ENCODE results near the gene PDGFC. TPM values are rescaled to one million over a fixed set of nuclear protein-coding genes. Genes with fewer than 3 reads are reported as not detected.

PDGFC gene
- total and polyA plus RNA-seq, 2 experiments from 2014 or later, result 35.5 to 63.3 TPM

DNA sequence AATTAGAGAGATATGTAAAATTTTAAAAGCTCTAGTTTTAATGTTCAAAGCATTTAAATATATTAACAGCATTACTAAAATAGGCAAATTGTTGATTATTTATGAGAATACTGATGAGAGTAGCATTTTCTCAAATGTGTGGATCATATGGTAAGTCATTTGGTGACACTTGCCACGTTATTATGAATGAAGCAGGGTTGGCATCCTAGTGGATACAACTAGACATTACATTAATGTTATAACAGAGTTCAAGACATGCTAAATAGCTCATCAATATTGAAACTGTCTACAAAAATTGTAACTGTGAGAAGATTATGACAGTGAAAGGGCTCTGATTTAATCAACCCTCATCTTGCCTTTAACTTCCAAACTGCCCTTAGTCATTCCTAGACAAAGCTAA lies 171.1 kb downstream of the PDGFC start:
- Histone ChIP-seq H3K9me2 (replicated peaks; ENCODE audit: insufficient read depth) (no peaks in the 10 kb centered on the region), H3K4me2 (no peak overlapping the region), H3K36me3 (replicated peaks; ENCODE audit: insufficient read depth, low read depth) (no peaks in the 10 kb centered on the region), H3K4me3 (no peak overlapping the region), H3K79me2 (no peaks in the 10 kb centered on the region), H3K27me3 (no peaks in the 10 kb centered on the region), H2AFZ (no peak overlapping the region), H3K9me3 (ENCODE audit: low read depth) (no peaks in the 10 kb centered on the region), H4K20me1 (ENCODE audit: insufficient read depth, poor library complexity, severe bottlenecking) (no peaks in the 10 kb centered on the region), H3K27ac (no peak overlapping the region), H3K4me1 (ENCODE audit: insufficient read depth) (no peaks in the 10 kb centered on the region)
- TF ChIP-seq EZH2 (IDR thresholded peaks at IDR 0.05; ENCODE audit: borderline replicate concordance) (no peak), EZH2phosphoT487 (IDR thresholded peaks at IDR 0.05; ENCODE audit: low read depth, severe bottlenecking, unreplicated experiment) (no peak)
- TF ChIP-seq, protein P1, sequence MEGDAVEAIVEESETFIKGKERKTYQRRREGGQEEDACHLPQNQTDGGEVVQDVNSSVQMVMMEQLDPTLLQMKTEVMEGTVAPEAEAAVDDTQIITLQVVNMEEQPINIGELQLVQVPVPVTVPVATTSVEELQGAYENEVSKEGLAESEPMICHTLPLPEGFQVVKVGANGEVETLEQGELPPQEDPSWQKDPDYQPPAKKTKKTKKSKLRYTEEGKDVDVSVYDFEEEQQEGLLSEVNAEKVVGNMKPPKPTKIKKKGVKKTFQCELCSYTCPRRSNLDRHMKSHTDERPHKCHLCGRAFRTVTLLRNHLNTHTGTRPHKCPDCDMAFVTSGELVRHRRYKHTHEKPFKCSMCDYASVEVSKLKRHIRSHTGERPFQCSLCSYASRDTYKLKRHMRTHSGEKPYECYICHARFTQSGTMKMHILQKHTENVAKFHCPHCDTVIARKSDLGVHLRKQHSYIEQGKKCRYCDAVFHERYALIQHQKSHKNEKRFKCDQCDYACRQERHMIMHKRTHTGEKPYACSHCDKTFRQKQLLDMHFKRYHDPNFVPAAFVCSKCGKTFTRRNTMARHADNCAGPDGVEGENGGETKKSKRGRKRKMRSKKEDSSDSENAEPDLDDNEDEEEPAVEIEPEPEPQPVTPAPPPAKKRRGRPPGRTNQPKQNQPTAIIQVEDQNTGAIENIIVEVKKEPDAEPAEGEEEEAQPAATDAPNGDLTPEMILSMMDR (IDR thresholded peaks at IDR 0.05; ENCODE audit: poor library complexity), result no peak
- WGBS (ENCODE audit: low lambda C conversion rate, missing lambda C conversion rate), result 92% methylated on average over 1 of the region's 1 CpG
- DNase-seq (ENCODE audit: low spot score), result no peak

DNA sequence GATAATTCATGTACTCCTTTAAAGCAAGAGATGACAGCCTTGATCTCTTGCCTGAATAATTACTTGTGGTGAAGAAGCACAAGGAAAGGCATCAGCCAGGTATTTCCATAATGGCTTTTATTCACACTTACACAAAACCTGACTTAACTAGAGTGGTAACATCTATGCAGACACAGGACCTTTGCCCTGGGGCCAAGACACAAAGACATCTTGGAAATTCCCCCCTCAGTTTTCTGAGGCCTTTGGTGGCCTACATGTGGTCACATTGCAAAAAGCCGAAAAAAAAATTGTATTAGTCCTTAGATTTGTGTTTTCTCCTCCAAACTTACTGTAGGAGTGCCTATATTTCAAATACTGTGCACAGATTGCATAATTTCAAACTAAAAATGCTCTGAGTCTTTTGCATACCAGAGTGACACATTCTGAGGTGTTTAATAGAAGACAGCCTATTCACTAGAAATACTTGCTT lies 172.4 kb downstream of the PDGFC start:
- Histone ChIP-seq H3K79me2 (no peaks in the 10 kb centered on the region), H3K9me3 (ENCODE audit: low read depth) (no peaks in the 10 kb centered on the region), H3K36me3 (replicated peaks; ENCODE audit: insufficient read depth, low read depth) (no peaks in the 10 kb centered on the region), H3K27ac (no peak overlapping the region), H2AFZ (no peak overlapping the region), H3K4me1 (ENCODE audit: insufficient read depth) (no peaks in the 10 kb centered on the region), H3K9me2 (replicated peaks; ENCODE audit: insufficient read depth) (no peaks in the 10 kb centered on the region), H4K20me1 (ENCODE audit: insufficient read depth, poor library complexity, severe bottlenecking) (no peaks in the 10 kb centered on the region), H3K27me3 (no peaks in the 10 kb centered on the region), H3K4me2 (no peak overlapping the region), H3K4me3 (no peak overlapping the region)
- DNase-seq (ENCODE audit: low spot score), result no peak
- WGBS (ENCODE audit: low lambda C conversion rate, missing lambda C conversion rate), result 93% methylated on average over 1 of the region's 1 CpG
- no peak for TF ChIP-seq EZH2 (IDR thresholded peaks at IDR 0.05; ENCODE audit: borderline replicate concordance)
- TF ChIP-seq, protein P1 (IDR thresholded peaks at IDR 0.05; ENCODE audit: poor library complexity), result no peak

DNA sequence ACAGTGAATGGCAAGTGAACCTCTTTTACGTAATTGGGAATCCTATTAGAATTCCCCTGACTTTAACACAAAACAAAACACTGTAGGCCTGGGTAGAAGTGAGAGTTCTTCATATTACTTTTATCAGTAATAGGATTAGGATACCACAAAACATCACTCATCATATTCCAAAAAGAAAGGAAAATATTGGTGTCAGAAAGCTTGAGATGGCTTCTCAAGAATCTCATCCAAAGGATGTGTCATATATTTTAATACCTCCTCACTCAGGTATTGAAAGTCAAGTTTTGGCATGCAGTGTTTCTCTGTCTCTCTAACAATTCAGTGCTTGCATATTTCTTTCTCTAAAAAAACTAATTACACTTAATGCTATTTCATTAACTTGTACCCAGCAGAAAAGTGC lies 173.2 kb downstream of the PDGFC start:
- no peak for DNase-seq (ENCODE audit: low spot score)
- Histone ChIP-seq H3K27me3 (no peaks in the 10 kb centered on the region), H3K9me3 (ENCODE audit: low read depth) (no peaks in the 10 kb centered on the region), H3K36me3 (replicated peaks; ENCODE audit: insufficient read depth, low read depth) (no peaks in the 10 kb centered on the region), H3K9me2 (replicated peaks; ENCODE audit: insufficient read depth) (no peaks in the 10 kb centered on the region), H4K20me1 (ENCODE audit: insufficient read depth, poor library complexity, severe bottlenecking) (no peaks in the 10 kb centered on the region), H2AFZ (no peak overlapping the region), H3K4me1 (ENCODE audit: insufficient read depth) (no peaks in the 10 kb centered on the region), H3K4me3 (no peak overlapping the region), H3K27ac (no peak overlapping the region), H3K4me2 (no peak overlapping the region), H3K79me2 (no peaks in the 10 kb centered on the region)
- no peak for TF ChIP-seq EZH2 (IDR thresholded peaks at IDR 0.05; ENCODE audit: borderline replicate concordance)
- TF ChIP-seq, protein P1 (IDR thresholded peaks at IDR 0.05; ENCODE audit: poor library complexity), result no peak
- WGBS (ENCODE audit: low lambda C conversion rate, missing lambda C conversion rate), result 92% methylated on average over 1 of the region's 1 CpG

DNA sequence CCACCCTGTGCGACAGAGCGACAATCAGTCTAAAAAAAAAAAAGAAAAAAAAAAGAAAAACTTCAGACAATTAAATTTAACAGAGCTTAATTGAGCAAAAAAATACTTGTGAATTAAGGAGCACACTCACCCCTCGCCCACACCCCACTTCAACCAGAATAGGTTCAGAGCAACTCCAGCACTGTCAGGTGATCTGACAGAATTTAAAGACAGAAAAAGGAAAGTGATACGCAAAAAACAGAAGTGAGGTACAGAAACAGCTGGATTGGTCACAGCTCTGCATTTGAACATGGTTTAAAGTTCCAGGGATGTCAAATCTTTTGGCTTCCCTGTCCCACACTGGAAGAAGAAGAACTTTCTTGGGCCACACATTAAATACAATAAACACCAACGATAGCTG lies 174.4 kb downstream of the PDGFC start:
- Histone ChIP-seq H3K4me2 (no peak overlapping the region), H3K4me3 (no peak overlapping the region), H3K36me3 (replicated peaks; ENCODE audit: insufficient read depth, low read depth) (no peaks in the 10 kb centered on the region), H3K9me2 (replicated peaks; ENCODE audit: insufficient read depth) (no peaks in the 10 kb centered on the region), H3K27me3 (no peaks in the 10 kb centered on the region), H3K27ac (no peak overlapping the region), H3K79me2 (no peaks in the 10 kb centered on the region), H3K9me3 (ENCODE audit: low read depth) (no peaks in the 10 kb centered on the region), H3K4me1 (ENCODE audit: insufficient read depth) (no peaks in the 10 kb centered on the region), H4K20me1 (ENCODE audit: insufficient read depth, poor library complexity, severe bottlenecking) (no peaks in the 10 kb centered on the region), H2AFZ (no peak overlapping the region)
- DNase-seq (ENCODE audit: low spot score), result no peak
- 92% methylated on average over 5 of the region's 5 CpGs for WGBS (ENCODE audit: low lambda C conversion rate, missing lambda C conversion rate)
- TF ChIP-seq EZH2 (IDR thresholded peaks at IDR 0.05; ENCODE audit: borderline replicate concordance) (no peak), EZH2phosphoT487 (IDR thresholded peaks at IDR 0.05; ENCODE audit: low read depth, severe bottlenecking, unreplicated experiment) (no peak)
- TF ChIP-seq, protein P1 (IDR thresholded peaks at IDR 0.05; ENCODE audit: poor library complexity), result no peak

Data from hepatocyte (in vitro differentiated cells).